GM04504 (cell line): ENCODE measurements around the gene UST.
A peak's percentile ranks its signal among the peaks of the same experiment; 100 is the strongest.

ENCODE experiments used
- DNase-seq: peaks from one replicate; pipeline ENCODE4 v3.0.0-alpha.2; 2012; ENCODE audit warnings: low read depth

The UST gene

GRCh38 chr6:148746363-148747144 is at the start of gene UST:
UST (plus strand) TSS chr6:148747030; CDS start chr6:148747431, 401 bp downstream.
- DNase-seq, result peak; percentile 90

GRCh38 chr6:148697895-148698440 is 48.9 kb upstream of the UST start:
- DNase-seq, result no peak

GRCh38 chr6:148698671-148699180 is 48.1 kb upstream of the UST start:
- no peak for DNase-seq

- DNase-seq, result no peak
These were observed 46.6 kb upstream of the UST start for GRCh38 chr6:148700047-148700715.

GRCh38 chr6:148700741-148701311 is 46.0 kb upstream of the UST start:
- peak; percentile 48 for DNase-seq

GRCh38 chr6:148701375-148701774 is 45.5 kb upstream of the UST start:
- no peak for DNase-seq

- no peak for DNase-seq
These were observed 42.9 kb upstream of the UST start for GRCh38 chr6:148703900-148704299.

GRCh38 chr6:148704400-148705246 is 42.2 kb upstream of the UST start:
- no peak for DNase-seq

GRCh38 chr6:148708707-148709106 is 38.1 kb upstream of the UST start:
- no peak for DNase-seq

- no peak for DNase-seq
These were observed 37.3 kb upstream of the UST start for GRCh38 chr6:148709577-148709976.

- DNase-seq, result no peak
These were observed 34.8 kb upstream of the UST start for GRCh38 chr6:148711833-148712654.

- DNase-seq, result no peak
These were observed 33.6 kb upstream of the UST start for GRCh38 chr6:148713033-148713738.

GRCh38 chr6:148713921-148714320 is 32.9 kb upstream of the UST start:
- no peak for DNase-seq

- DNase-seq, result peak; percentile 64
These were observed 30.0 kb upstream of the UST start for GRCh38 chr6:148716811-148717210.

GRCh38 chr6:148720406-148720805 is 26.4 kb upstream of the UST start:
- no peak for DNase-seq

GRCh38 chr6:148720897-148721296 is 25.9 kb upstream of the UST start:
- DNase-seq, result no peak

GRCh38 chr6:148723484-148723883 is 23.3 kb upstream of the UST start:
- DNase-seq, result peak; percentile 93

GRCh38 chr6:148724428-148724827 is 22.4 kb upstream of the UST start:
- no peak for DNase-seq

GRCh38 chr6:148727104-148727503 is 19.7 kb upstream of the UST start:
- DNase-seq, result no peak

GRCh38 chr6:148735989-148736388 is 10.8 kb upstream of the UST start:
- DNase-seq, result no peak
